Fibroblast of villous mesenchyme (primary cell): ENCODE data around the gene CTNNA3. TPM values are rescaled to one million over a fixed set of nuclear protein-coding genes. Genes with fewer than 3 reads are reported as not detected.

Experiments
- DNase-seq: peaks from one replicate; pipeline ENCODE4 v3.0.0-alpha.2; 2010; ENCODE audit warnings: low read depth
- H3K4me3 ChIP-seq: 2 replicates; pipeline ENCODE4 v1.5.1; 2011; ENCODE audit warnings: low read depth, mild to moderate bottlenecking, low read length
- total RNA-seq: library from RNA; depleted of rRNA; stranded (reverse); fragments of >200 nt; gene quantifications from 2 replicates; pipeline ENCODE4 v1.2.3, GENCODE V29; 2012
- TF ChIP-seq, protein P1 (sequence below): IDR thresholded peaks from 2 replicates; pipeline ENCODE4 v1.5.1; 2012; ENCODE audit warnings: low read depth, mild to moderate bottlenecking, low read length; ENCODE audit not compliant: insufficient read depth

Gene CTNNA3
- total RNA-seq, 1 donor, result not detected

DNA sequence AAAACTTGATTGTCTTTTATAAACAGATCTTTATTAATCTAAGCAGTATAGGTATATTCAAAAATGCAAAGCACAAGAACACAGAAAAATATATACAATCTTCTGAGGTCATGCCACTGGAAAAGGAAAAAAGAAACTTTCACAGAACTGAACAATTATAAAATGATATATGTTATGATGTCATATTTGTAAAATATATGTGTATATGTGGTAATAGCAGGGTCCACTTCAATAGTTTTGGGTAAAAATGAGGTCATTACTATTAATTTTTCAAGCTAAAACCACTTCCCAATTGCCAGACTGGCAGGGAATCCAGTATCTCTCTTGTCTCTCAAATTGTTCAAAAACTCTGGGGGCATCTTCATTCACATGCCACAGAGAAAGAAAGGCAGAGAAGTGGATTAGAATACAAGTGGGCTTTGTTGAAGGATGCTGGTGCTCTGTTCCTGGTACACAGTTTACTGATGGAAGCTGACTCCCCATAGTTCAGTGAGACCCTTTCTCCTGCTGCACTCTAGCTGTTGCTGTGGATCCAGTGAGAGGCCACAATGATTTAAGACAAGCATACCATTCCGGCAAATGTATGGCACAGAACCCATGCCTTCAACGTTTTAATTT, 19.7 kb downstream of the CTNNA3 start:
- no peak for DNase-seq
- H3K4me3 ChIP-seq, result no peak overlapping the region
- TF ChIP-seq, protein P1, sequence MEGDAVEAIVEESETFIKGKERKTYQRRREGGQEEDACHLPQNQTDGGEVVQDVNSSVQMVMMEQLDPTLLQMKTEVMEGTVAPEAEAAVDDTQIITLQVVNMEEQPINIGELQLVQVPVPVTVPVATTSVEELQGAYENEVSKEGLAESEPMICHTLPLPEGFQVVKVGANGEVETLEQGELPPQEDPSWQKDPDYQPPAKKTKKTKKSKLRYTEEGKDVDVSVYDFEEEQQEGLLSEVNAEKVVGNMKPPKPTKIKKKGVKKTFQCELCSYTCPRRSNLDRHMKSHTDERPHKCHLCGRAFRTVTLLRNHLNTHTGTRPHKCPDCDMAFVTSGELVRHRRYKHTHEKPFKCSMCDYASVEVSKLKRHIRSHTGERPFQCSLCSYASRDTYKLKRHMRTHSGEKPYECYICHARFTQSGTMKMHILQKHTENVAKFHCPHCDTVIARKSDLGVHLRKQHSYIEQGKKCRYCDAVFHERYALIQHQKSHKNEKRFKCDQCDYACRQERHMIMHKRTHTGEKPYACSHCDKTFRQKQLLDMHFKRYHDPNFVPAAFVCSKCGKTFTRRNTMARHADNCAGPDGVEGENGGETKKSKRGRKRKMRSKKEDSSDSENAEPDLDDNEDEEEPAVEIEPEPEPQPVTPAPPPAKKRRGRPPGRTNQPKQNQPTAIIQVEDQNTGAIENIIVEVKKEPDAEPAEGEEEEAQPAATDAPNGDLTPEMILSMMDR, result no peak

- no peak for DNase-seq
- TF ChIP-seq, protein P1, result no peak
- H3K4me3 ChIP-seq, result no peak overlapping the region
These were observed 25.6 kb downstream of the CTNNA3 start for GRCh38 chr10:67670401-67670800.

GRCh38 chr10:67669978-67670377, 26.0 kb downstream of the CTNNA3 start:
- no peak overlapping the region for H3K4me3 ChIP-seq
- DNase-seq, result no peak
- TF ChIP-seq, protein P1, result no peak

- no peak overlapping the region for H3K4me3 ChIP-seq
- TF ChIP-seq, protein P1, result no peak
- DNase-seq, result no peak
These were observed 27.5 kb downstream of the CTNNA3 start for GRCh38 chr10:67668448-67668847.

- TF ChIP-seq, protein P1, result no peak
- no peak for DNase-seq
- H3K4me3 ChIP-seq, result no peak overlapping the region
These were observed 29.0 kb downstream of the CTNNA3 start for GRCh38 chr10:67667035-67667425.

GRCh38 chr10:67666416-67667034, 29.5 kb downstream of the CTNNA3 start:
- TF ChIP-seq, protein P1, result peak; percentile 45
- peak; percentile 22 for DNase-seq
- no peak overlapping the region for H3K4me3 ChIP-seq
